DND-41 (cell line): ENCODE data around the gene NPC1.

Experiments
- ATAC-seq: fragments of 200-7000 bp; cut with Tn5 transposase; 3 replicates; pipeline ENCODE4 v1.9.1; 2021; ENCODE audit warnings: low read depth; ENCODE audit not compliant: insufficient read depth
- DNase-seq: peaks from one replicate; pipeline ENCODE4 v3.0.0-alpha.2; 2020
- H2AFZ ChIP-seq: 2 replicates; pipeline ENCODE4 v1.6.0; 2012; ENCODE audit warnings: low read depth, low read length
- H3K27ac ChIP-seq: 2 replicates; pipeline ENCODE4 v1.5.1; 2012; ENCODE audit warnings: low read length, inconsistent platforms
- H3K27me3 ChIP-seq: fragments of 200-600 bp; sonication (generic); 2 replicates; pipeline ENCODE4 v1.6.0; 2012; ENCODE audit warnings: low read length, mild to moderate bottlenecking, inconsistent platforms; ENCODE audit not compliant: insufficient read depth, poor library complexity
- H3K36me3 ChIP-seq: 2 replicates; pipeline ENCODE4 v1.5.1; 2012; ENCODE audit warnings: low read length, inconsistent platforms; ENCODE audit not compliant: insufficient read depth
- H3K4me1 ChIP-seq: 2 replicates; pipeline ENCODE4 v1.5.1; 2012; ENCODE audit warnings: mild to moderate bottlenecking, low read length; ENCODE audit not compliant: insufficient read depth
- H3K4me2 ChIP-seq: 2 replicates; pipeline ENCODE4 v1.6.0; 2012; ENCODE audit warnings: mild to moderate bottlenecking, moderate library complexity, low read length, inconsistent platforms; ENCODE audit not compliant: insufficient read depth
- H3K4me3 ChIP-seq, 2 experiments: fragments of 200-600 bp in 1 of 2; shearing (Covaris generic) in 1 of 2; 2 replicates each; pipeline ENCODE4 v1.5.1; 2012 to 2016; ENCODE audit warnings: inconsistent platforms in 2 of 2, low read length in 2 of 2, mild to moderate bottlenecking in 2 of 2, low read depth in 1 of 2, moderate library complexity in 1 of 2
- H3K79me2 ChIP-seq: 2 replicates; pipeline ENCODE4 v1.6.0; 2012; ENCODE audit warnings: low read length, inconsistent platforms; ENCODE audit not compliant: insufficient read depth
- H3K9ac ChIP-seq: 2 replicates; pipeline ENCODE4 v1.6.0; 2012; ENCODE audit warnings: low read depth, mild to moderate bottlenecking, inconsistent platforms, low read length, moderate library complexity
- H3K9me3 ChIP-seq: 2 replicates; pipeline ENCODE4 v1.5.1; 2012; ENCODE audit warnings: low read length, moderate library complexity, mild to moderate bottlenecking, inconsistent platforms; ENCODE audit not compliant: insufficient read depth, severe bottlenecking
- H4K20me1 ChIP-seq: 2 replicates; pipeline ENCODE4 v1.6.0; 2012; ENCODE audit warnings: low read length; ENCODE audit not compliant: insufficient read depth
- EZH2 ChIP-seq: IDR thresholded peaks from 3 replicates; pipeline ENCODE4 v1.6.1; 2012; ENCODE audit warnings: borderline replicate concordance, low read depth, mild to moderate bottlenecking, moderate library complexity, low read length, inconsistent platforms; ENCODE audit not compliant: severe bottlenecking
- TF ChIP-seq, protein P1 (sequence below): IDR thresholded peaks from 2 replicates; pipeline ENCODE4 v1.5.1; 2012; ENCODE audit warnings: borderline replicate concordance, low read length, moderate library complexity, mild to moderate bottlenecking; ENCODE audit not compliant: poor library complexity, severe bottlenecking; ENCODE audit errors: extremely low read depth

NPC1 gene

DNA sequence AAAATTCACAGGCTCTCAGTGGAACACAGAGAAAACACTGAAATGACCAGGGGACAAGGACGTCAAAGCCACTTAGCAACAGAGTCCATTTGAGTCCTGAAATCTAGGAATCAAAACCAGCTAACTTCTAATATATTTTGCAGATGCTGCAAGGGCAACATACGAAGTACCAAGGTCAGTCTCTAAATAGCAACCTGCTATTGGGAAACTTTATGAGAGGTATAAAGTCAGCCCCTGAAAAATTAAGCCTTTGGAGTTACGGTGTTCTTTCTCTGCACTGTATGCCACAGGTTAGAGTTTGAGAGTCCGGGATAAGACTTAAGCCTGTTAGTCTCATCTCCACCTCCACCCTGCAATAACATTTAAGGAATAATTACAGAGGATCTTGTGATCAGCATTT, 13.3 kb downstream of the NPC1 start:
- H3K36me3 ChIP-seq, result peaks cover 58% of the 10 kb centered on the region
- TF ChIP-seq, protein P1, sequence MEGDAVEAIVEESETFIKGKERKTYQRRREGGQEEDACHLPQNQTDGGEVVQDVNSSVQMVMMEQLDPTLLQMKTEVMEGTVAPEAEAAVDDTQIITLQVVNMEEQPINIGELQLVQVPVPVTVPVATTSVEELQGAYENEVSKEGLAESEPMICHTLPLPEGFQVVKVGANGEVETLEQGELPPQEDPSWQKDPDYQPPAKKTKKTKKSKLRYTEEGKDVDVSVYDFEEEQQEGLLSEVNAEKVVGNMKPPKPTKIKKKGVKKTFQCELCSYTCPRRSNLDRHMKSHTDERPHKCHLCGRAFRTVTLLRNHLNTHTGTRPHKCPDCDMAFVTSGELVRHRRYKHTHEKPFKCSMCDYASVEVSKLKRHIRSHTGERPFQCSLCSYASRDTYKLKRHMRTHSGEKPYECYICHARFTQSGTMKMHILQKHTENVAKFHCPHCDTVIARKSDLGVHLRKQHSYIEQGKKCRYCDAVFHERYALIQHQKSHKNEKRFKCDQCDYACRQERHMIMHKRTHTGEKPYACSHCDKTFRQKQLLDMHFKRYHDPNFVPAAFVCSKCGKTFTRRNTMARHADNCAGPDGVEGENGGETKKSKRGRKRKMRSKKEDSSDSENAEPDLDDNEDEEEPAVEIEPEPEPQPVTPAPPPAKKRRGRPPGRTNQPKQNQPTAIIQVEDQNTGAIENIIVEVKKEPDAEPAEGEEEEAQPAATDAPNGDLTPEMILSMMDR, result no peak
- no peak for TF ChIP-seq EZH2
- DNase-seq, result no peak

DNA sequence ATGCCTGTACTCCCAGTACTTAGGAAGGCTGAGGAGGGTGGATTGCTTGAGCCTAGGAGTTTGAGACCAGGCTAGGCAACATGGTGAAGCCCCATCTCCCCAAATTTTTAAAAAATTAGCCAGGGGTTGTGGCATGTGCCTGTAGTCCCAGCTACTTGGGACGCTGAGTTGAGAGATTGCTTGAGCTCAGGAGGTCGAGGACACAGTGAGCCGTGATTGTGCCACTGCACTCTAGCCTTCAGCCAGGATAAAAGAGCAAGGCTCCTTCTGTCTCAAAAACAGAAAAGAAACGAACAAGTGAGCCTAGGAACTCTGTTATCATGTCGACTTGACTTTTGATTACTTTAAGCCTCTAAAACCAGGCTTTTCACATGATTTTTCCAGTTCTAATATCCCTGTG, 13.7 kb downstream of the NPC1 start:
- H3K4me2 ChIP-seq, result no peak overlapping the region
- no peak for TF ChIP-seq EZH2
- TF ChIP-seq, protein P1, result no peak
- H3K9me3 ChIP-seq, result no peaks in the 10 kb centered on the region
- peaks cover 61% of the 10 kb centered on the region for H3K36me3 ChIP-seq
- no peak overlapping the region for H2AFZ ChIP-seq
- no peak for ATAC-seq
- DNase-seq, result no peak
- peaks cover 22% of the 10 kb centered on the region for H3K4me1 ChIP-seq
- peaks cover 8% of the 10 kb centered on the region; the same call in 1 of the 2 replicates for H4K20me1 ChIP-seq
- no peak overlapping the region for H3K9ac ChIP-seq
- H3K79me2 ChIP-seq, result peaks cover 8% of the 10 kb centered on the region; the same call in 1 of the 2 replicates
- no peak overlapping the region for H3K27ac ChIP-seq
- no peaks in the 10 kb centered on the region for H3K27me3 ChIP-seq
- no peak overlapping the region for H3K4me3 ChIP-seq

More for the DNA sequence above, 13.3 kb downstream of the NPC1 start:
- Histone ChIP-seq H3K27me3 (no peaks in the 10 kb centered on the region), H3K4me3 (no peak overlapping the region), H3K27ac (no peak overlapping the region), H4K20me1 (peaks cover 8% of the 10 kb centered on the region; the same call in 1 of the 2 replicates), H3K9ac (no peak overlapping the region), H3K9me3 (no peaks in the 10 kb centered on the region), H3K79me2 (peaks cover 8% of the 10 kb centered on the region; the same call in 1 of the 2 replicates), H3K4me1 (peaks cover 22% of the 10 kb centered on the region), H2AFZ (no peak overlapping the region), H3K4me2 (no peak overlapping the region)
- ATAC-seq, result no peak

DNA sequence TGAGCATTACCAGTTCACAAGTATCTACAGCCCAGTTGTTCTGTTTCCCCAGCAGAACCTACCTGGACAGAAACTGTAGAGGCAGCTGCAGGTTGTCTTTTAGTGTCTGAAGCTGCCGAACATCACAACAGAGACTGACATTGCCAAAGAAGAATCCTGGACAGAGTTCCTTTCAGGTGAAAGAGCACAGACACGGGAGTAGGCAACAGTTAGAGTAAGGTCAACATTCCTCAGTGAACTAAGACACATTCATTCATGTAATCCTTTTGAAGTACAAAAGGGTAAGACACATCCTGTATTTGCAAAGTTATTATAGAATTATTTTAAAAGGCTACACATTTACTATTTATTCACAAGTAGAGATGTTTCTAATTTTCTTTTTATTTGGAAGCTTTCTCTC, 14.3 kb downstream of the NPC1 start:
- Histone ChIP-seq H2AFZ (no peak overlapping the region), H3K27ac (no peak overlapping the region), H3K9ac (no peak overlapping the region), H3K79me2 (peaks cover 8% of the 10 kb centered on the region; the same call in 1 of the 2 replicates), H3K4me1 (peaks cover 22% of the 10 kb centered on the region), H3K27me3 (no peaks in the 10 kb centered on the region), H3K36me3 (peaks cover 67% of the 10 kb centered on the region), H3K4me2 (no peak overlapping the region), H4K20me1 (peaks cover 8% of the 10 kb centered on the region; the same call in 1 of the 2 replicates), H3K9me3 (no peaks in the 10 kb centered on the region), H3K4me3 (no peak overlapping the region)
- TF ChIP-seq EZH2, result no peak
- TF ChIP-seq, protein P1, result no peak
- no peak for ATAC-seq
- DNase-seq, result no peak
